MM.1S (cell line): ENCODE results near the gene TPPP2.

Source experiments
- EZH2 ChIP-seq: fragments of 300-600 bp; sonication (generic); optimal IDR thresholded peaks from 2 replicates; pipeline ENCODE3; 2017; ENCODE audit warnings: low read depth, mild to moderate bottlenecking, antibody characterized with exemption, low read length, mixed read lengths
- TF ChIP-seq, protein P1 (sequence below): fragments of 300-600 bp; sonication (generic); IDR thresholded peaks from 2 replicates; pipeline ENCODE4 v1.5.1; 2016; ENCODE audit warnings: antibody characterized with exemption, low read length, mixed read lengths

DNA sequence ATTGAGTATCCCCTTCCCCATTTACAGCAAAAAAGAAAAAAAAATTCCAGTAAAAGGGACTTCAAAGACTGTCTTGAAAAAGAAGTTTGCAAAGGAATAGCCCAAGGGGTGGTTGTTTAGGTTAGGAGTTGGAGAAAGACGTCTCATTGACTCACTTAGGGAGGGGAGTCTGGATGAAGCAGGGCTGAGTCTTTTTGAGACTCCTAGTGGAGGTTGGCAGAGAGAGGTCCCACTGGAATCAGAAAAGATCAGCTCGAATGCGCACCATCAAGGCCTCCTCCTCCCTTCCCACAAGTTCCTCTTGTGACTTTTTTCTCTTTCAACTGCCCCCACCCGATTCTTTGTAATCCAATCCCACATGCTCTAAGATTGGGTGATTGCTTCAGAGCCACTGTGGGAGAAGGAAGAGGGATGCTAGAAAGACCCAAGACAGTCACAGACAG, 42.0 kb downstream of the TPPP2 start:
- TF ChIP-seq EZH2: no peak
- TF ChIP-seq, protein P1, sequence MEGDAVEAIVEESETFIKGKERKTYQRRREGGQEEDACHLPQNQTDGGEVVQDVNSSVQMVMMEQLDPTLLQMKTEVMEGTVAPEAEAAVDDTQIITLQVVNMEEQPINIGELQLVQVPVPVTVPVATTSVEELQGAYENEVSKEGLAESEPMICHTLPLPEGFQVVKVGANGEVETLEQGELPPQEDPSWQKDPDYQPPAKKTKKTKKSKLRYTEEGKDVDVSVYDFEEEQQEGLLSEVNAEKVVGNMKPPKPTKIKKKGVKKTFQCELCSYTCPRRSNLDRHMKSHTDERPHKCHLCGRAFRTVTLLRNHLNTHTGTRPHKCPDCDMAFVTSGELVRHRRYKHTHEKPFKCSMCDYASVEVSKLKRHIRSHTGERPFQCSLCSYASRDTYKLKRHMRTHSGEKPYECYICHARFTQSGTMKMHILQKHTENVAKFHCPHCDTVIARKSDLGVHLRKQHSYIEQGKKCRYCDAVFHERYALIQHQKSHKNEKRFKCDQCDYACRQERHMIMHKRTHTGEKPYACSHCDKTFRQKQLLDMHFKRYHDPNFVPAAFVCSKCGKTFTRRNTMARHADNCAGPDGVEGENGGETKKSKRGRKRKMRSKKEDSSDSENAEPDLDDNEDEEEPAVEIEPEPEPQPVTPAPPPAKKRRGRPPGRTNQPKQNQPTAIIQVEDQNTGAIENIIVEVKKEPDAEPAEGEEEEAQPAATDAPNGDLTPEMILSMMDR: no peak
